Neural cell (in vitro differentiated cells): Measurements from ENCODE around the gene SLC24A3. TPM values are rescaled to one million over a fixed set of nuclear protein-coding genes. Genes with fewer than 3 reads are reported as not detected.

Experiments used
- H2AFZ ChIP-seq: fragments of 200-600, 300-800 bp; sonication (generic), shearing (Covaris generic); 2 replicates; pipeline ENCODE4 v1.6.0; 2014; ENCODE audit warnings: low read depth, mild to moderate bottlenecking, antibody characterized with exemption, low read length, moderate library complexity
- H3F3A ChIP-seq: fragments of 200-600 bp; shearing (Covaris generic); 2 replicates; pipeline ENCODE4 v1.6.1; 2016; ENCODE audit warnings: mild to moderate bottlenecking, moderate library complexity, mixed read lengths, antibody characterized with exemption, low read length; ENCODE audit not compliant: insufficient read depth, poor library complexity, severe bottlenecking
- H3K27ac ChIP-seq: fragments of 200-600, 300-800 bp; sonication (generic), shearing (Covaris generic); 2 replicates; pipeline ENCODE4 v1.5.1; 2014; ENCODE audit warnings: mild to moderate bottlenecking, low read length, moderate library complexity
- H3K27me3 ChIP-seq: fragments of 300-800, 200-600 bp; sonication (generic), shearing (Covaris generic); 2 replicates; pipeline ENCODE4 v1.6.0; 2014; ENCODE audit warnings: mild to moderate bottlenecking, low read depth, low read length, moderate library complexity; ENCODE audit not compliant: insufficient read depth
- H3K36me3 ChIP-seq: fragments of 300-800, 200-600 bp; sonication (generic), shearing (Covaris generic); 2 replicates; pipeline ENCODE4 v1.5.1; 2014; ENCODE audit warnings: mild to moderate bottlenecking, antibody characterized with exemption, low read length, moderate library complexity; ENCODE audit not compliant: insufficient read depth
- H3K4me2 ChIP-seq: fragments of 300-800, 200-600 bp; sonication (generic), shearing (Covaris generic); 2 replicates; pipeline ENCODE4 v1.6.0; 2014; ENCODE audit warnings: mild to moderate bottlenecking, low read length
- H3K4me3 ChIP-seq: fragments of 300-800, 200-600 bp; sonication (generic), shearing (Covaris generic); 2 replicates; pipeline ENCODE4 v1.5.1; 2014; ENCODE audit warnings: mild to moderate bottlenecking, low read length, moderate library complexity
- H3K79me2 ChIP-seq: fragments of 200-600 bp; shearing (Covaris generic); replicated peaks from 2 replicates; pipeline ENCODE4 v1.6.0; 2014; ENCODE audit warnings: mild to moderate bottlenecking, low read length, moderate library complexity; ENCODE audit not compliant: insufficient read depth
- H3K9ac ChIP-seq: fragments of 300-800, 200-600 bp; sonication (generic), shearing (Covaris generic); 2 replicates; pipeline ENCODE4 v1.6.1; 2016; ENCODE audit warnings: mild to moderate bottlenecking, low read length, mixed read lengths
- H3K9me2 ChIP-seq: fragments of 200-600 bp; shearing (Covaris generic); 2 replicates; pipeline ENCODE4 v1.6.1; 2016; ENCODE audit warnings: mild to moderate bottlenecking, low read length, mixed read lengths; ENCODE audit not compliant: insufficient read depth
- H3K9me3 ChIP-seq: fragments of 200-600, 300-800 bp; sonication (generic), shearing (Covaris generic); 2 replicates; pipeline ENCODE4 v1.6.1; 2016; ENCODE audit warnings: mild to moderate bottlenecking, mixed run types, low read length, moderate library complexity, mixed read lengths
- H4K20me1 ChIP-seq: fragments of 200-600 bp; shearing (Covaris generic); 2 replicates; pipeline ENCODE4 v1.6.1; 2016; ENCODE audit warnings: mild to moderate bottlenecking, mixed run types; ENCODE audit not compliant: insufficient read depth
- EP300 ChIP-seq: fragments of 450-650 bp; conservative IDR thresholded peaks from 2 replicates; pipeline ENCODE4 v1.6.1; 2014; ENCODE audit warnings: antibody characterized with exemption, mild to moderate bottlenecking, moderate library complexity; ENCODE audit not compliant: poor library complexity, severe bottlenecking
- EZH2 ChIP-seq: fragments of 200-600, 300-800 bp; shearing (Covaris generic), sonication (generic); IDR thresholded peaks from 2 replicates; pipeline ENCODE4 v1.6.1; 2014; ENCODE audit warnings: antibody characterized with exemption, low read length, borderline replicate concordance, mild to moderate bottlenecking; ENCODE audit not compliant: insufficient read depth, poor library complexity, severe bottlenecking
- MXI1 ChIP-seq: fragments of 450-650 bp; conservative IDR thresholded peaks from 2 replicates; pipeline ENCODE4 v1.6.1; 2014; ENCODE audit warnings: antibody characterized with exemption, mild to moderate bottlenecking; ENCODE audit not compliant: poor library complexity, severe bottlenecking
- POLR2AphosphoS5 ChIP-seq: IDR thresholded peaks from 2 replicates; pipeline ENCODE4 v1.6.1; 2012
- RAD21 ChIP-seq: fragments of 450-650 bp; conservative IDR thresholded peaks from 2 replicates; pipeline ENCODE4 v1.6.1; 2014; ENCODE audit warnings: antibody characterized with exemption, mild to moderate bottlenecking, moderate library complexity
- SMC3 ChIP-seq: fragments of 450-650 bp; conservative IDR thresholded peaks from 2 replicates; pipeline ENCODE4 v1.6.1; 2014; ENCODE audit warnings: antibody characterized with exemption, mild to moderate bottlenecking, moderate library complexity; ENCODE audit not compliant: poor library complexity
- TAF1 ChIP-seq: IDR thresholded peaks from 2 replicates; pipeline ENCODE4 v1.6.1; 2012; ENCODE audit warnings: low read depth
- polyA plus RNA-seq: library from polyadenylated mRNA; depleted of rRNA; stranded (reverse); fragments of >200 nt; gene quantifications from 2 replicates; pipeline ENCODE4 v1.2.3, GENCODE V29; 2014
- TF ChIP-seq, protein P1 (sequence below): fragments of 450-650 bp; IDR thresholded peaks from 2 replicates; pipeline ENCODE4 v1.5.1; 2014; ENCODE audit warnings: antibody characterized with exemption, mild to moderate bottlenecking, moderate library complexity; ENCODE audit not compliant: poor library complexity, severe bottlenecking
- TF ChIP-seq, protein P2 (sequence below): IDR thresholded peaks from 2 replicates; pipeline ENCODE4 v1.6.1; 2012; ENCODE audit warnings: borderline replicate concordance

SLC24A3 gene
- polyA plus RNA-seq, 1 donor from 2014 or later = 6.5 TPM

DNA sequence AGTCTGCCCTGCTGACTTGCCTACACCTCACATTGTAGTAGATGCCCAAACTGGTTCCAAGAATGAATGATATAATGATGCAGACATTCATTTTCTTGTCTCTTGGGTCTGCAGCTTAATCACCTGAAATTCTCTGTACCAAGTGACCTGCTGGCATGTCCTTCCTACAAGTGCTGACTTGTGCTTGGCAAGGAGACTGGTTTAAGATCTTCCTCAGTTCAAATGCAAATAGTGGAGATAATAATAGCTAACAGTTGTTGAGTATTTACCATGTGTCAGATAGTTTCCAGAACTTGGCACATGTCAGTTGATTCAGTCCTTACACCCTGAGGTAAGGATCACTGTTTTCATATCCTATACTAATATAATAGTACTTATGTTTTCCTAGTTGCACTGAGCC lies 223.4 kb downstream of the SLC24A3 start:
- Histone ChIP-seq H3K9ac (no peak overlapping the region), H3K27ac (no peak overlapping the region), H3K9me2 (no peaks in the 10 kb centered on the region), H3K79me2 (no peaks in the 10 kb centered on the region), H3K36me3 (no peaks in the 10 kb centered on the region), H3K27me3 (no peaks in the 10 kb centered on the region), H3K4me2 (no peak overlapping the region), H4K20me1 (no peaks in the 10 kb centered on the region), H2AFZ (no peak overlapping the region), H3K9me3 (no peaks in the 10 kb centered on the region), H3K4me3 (no peak overlapping the region), H3F3A (no peaks in the 10 kb centered on the region)
- TF ChIP-seq EP300 (no peak), RAD21 (no peak), POLR2AphosphoS5 (no peak), TAF1 (no peak), MXI1 (no peak), EZH2 (no peak)
- TF ChIP-seq, protein P1, sequence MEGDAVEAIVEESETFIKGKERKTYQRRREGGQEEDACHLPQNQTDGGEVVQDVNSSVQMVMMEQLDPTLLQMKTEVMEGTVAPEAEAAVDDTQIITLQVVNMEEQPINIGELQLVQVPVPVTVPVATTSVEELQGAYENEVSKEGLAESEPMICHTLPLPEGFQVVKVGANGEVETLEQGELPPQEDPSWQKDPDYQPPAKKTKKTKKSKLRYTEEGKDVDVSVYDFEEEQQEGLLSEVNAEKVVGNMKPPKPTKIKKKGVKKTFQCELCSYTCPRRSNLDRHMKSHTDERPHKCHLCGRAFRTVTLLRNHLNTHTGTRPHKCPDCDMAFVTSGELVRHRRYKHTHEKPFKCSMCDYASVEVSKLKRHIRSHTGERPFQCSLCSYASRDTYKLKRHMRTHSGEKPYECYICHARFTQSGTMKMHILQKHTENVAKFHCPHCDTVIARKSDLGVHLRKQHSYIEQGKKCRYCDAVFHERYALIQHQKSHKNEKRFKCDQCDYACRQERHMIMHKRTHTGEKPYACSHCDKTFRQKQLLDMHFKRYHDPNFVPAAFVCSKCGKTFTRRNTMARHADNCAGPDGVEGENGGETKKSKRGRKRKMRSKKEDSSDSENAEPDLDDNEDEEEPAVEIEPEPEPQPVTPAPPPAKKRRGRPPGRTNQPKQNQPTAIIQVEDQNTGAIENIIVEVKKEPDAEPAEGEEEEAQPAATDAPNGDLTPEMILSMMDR = no peak
- TF ChIP-seq, protein P2, sequence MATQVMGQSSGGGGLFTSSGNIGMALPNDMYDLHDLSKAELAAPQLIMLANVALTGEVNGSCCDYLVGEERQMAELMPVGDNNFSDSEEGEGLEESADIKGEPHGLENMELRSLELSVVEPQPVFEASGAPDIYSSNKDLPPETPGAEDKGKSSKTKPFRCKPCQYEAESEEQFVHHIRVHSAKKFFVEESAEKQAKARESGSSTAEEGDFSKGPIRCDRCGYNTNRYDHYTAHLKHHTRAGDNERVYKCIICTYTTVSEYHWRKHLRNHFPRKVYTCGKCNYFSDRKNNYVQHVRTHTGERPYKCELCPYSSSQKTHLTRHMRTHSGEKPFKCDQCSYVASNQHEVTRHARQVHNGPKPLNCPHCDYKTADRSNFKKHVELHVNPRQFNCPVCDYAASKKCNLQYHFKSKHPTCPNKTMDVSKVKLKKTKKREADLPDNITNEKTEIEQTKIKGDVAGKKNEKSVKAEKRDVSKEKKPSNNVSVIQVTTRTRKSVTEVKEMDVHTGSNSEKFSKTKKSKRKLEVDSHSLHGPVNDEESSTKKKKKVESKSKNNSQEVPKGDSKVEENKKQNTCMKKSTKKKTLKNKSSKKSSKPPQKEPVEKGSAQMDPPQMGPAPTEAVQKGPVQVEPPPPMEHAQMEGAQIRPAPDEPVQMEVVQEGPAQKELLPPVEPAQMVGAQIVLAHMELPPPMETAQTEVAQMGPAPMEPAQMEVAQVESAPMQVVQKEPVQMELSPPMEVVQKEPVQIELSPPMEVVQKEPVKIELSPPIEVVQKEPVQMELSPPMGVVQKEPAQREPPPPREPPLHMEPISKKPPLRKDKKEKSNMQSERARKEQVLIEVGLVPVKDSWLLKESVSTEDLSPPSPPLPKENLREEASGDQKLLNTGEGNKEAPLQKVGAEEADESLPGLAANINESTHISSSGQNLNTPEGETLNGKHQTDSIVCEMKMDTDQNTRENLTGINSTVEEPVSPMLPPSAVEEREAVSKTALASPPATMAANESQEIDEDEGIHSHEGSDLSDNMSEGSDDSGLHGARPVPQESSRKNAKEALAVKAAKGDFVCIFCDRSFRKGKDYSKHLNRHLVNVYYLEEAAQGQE = no peak

DNA sequence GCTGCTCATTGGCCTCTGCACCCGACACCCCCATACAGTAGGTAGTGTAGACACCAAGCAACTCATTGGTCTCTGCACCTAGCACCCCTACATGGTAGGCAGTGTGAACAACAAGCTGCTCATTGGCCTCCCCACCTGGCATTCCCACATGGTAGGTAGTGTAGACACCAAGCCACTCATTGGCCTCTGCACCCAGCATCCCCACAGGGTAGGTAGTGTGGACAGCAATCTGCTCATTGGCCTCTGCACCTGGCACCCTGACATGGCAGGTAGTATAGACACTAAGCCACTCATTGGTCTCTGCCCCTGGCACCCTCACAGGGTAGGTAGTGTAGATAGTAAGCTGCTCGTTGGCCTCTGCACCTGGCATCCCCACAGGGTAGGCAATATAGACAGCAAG lies 226.0 kb downstream of the SLC24A3 start:
- Histone ChIP-seq H3K79me2 (no peaks in the 10 kb centered on the region), H3K9me3 (no peaks in the 10 kb centered on the region), H3K4me2 (no peak overlapping the region), H3K27me3 (no peaks in the 10 kb centered on the region), H3K36me3 (no peaks in the 10 kb centered on the region), H3K9ac (no peak overlapping the region), H2AFZ (no peak overlapping the region), H4K20me1 (no peaks in the 10 kb centered on the region), H3K4me3 (no peak overlapping the region), H3K9me2 (no peaks in the 10 kb centered on the region), H3K27ac (no peak overlapping the region), H3F3A (no peaks in the 10 kb centered on the region)
- TF ChIP-seq EP300 (no peak), SMC3 (no peak), RAD21 (no peak), MXI1 (no peak), EZH2 (no peak), TAF1 (no peak), POLR2AphosphoS5 (no peak)
- TF ChIP-seq, protein P2 = no peak
- TF ChIP-seq, protein P1 = no peak
